LHCN-M2 (cell line): ENCODE data around the gene TNFRSF1B. TPM values are rescaled to one million over a fixed set of nuclear protein-coding genes. Genes with fewer than 3 reads are reported as not detected.
"Not testable (repeated sequence)": the region's sequence is repeated elsewhere in the genome, so short reads cannot be mapped to it uniquely, and the experiment has no call there.

Experiments
- DNase-seq: peaks from one replicate; pipeline ENCODE4 v3.0.0-alpha.2; 2012; ENCODE audit warnings: low read depth
- total RNA-seq: library from RNA; depleted of rRNA; stranded (reverse); fragments of >200 nt; gene quantifications from 2 replicates; pipeline ENCODE4 v1.2.3, GENCODE V29; 2014

The TNFRSF1B gene
- total RNA-seq, 1 experiment from 2014 or later: 1.3 TPM

- no peak for DNase-seq
Measured at GRCh38 chr1:12215118-12215961, 48.5 kb downstream of the TNFRSF1B start.

DNA sequence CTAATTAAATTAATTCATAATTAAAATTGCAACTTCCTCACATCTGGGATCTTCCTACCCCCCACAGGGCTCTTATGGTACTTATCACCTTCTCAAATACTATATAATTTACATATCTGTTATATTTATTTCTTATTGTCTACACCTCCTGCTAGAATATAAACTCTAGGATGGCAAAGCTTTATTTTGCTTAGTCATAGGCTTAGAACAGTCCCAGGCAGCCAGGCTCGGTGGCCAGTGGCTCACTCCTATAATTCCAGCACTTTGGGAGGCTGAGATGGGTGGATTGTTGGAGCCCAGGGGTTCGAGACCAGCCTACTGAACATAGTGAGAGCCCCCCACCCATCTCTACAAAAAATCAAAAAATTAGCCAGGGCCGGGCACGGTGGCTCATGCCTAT is 53.0 kb downstream of the TNFRSF1B start:
- no peak for DNase-seq

DNA sequence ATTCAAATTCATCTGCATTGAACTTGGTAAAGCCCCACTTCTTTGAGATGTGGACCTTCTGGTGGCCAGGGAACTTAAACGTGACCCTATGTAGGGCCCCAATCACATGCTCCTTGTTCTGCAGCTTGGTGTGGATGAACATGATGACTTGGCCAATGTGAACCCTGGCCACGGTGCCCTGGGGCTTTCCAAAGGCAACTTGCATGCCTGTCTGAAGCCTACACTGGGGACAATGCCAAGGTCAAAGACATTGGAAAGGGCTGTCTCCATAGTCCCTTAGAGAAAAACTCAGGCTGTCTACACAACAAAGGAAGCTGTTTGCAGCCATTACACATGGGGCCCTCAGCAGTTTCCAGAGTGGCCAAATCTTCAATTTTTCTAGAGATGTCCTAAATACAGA is 54.1 kb downstream of the TNFRSF1B start:
- no peak for DNase-seq

DNA sequence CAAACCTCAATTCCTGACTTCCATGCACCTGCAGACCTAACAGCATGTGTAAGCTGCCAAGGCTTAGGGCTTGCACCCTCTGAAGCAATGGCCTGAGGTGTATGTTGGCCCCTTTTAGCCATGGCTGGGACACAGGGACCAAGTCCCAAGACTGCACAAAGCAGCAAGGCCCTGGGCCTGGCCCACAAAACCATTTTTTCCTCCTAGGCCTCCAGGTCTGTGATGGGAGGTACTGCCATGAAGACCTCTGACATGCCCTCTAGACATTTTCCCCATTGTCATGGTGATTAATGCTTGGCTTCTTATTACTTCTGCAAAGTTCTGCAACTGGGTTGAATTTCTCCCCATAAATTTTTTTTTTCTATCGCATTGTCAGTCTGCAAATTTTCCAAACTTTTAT is 55.9 kb downstream of the TNFRSF1B start:
- not testable (repeated sequence) for DNase-seq

- not testable (repeated sequence) for DNase-seq
Measured at GRCh38 chr1:12224092-12224491, 57.3 kb downstream of the TNFRSF1B start.

DNA sequence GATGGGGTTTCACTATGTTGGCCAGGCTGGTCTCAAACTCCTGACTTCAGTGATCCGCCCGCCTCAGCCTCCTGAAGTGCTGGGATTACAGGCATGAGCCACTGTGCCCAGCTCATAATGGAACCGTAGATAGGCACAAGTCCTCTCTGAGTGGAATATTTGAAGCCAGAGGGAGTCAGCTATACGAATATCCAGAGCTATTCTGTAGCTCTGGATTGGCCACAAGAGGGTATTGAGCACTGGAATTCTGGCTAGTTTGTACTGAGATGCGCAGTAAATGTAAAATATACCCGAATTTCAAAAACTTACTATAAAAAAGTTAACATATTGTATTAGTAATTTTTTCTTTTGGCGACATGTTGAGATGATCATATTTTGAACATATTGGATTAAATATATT is 62.2 kb downstream of the TNFRSF1B start:
- DNase-seq: no peak

DNA sequence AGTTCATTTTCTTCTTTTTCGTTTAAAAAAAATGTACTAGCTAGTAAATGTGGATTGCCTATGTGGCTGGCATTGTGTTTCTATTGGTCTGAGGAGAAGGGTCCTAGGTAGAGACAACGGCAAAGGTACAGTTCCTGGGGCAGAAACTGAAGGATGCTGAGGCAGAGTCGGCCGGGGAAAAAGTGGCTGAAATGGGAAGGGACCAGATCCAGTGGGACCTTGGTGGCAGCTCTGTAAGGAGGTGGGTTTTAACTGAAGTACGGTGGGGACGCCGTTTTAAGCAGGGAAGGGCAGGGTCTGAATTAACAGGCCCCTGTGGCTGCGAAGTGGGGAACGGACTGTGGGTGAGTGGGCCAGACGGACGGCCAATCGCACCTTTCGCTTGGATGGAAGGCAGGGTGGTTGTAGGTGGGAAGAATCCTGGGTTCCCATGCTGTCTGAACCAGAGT is 62.6 kb downstream of the TNFRSF1B start:
- no peak for DNase-seq

DNA sequence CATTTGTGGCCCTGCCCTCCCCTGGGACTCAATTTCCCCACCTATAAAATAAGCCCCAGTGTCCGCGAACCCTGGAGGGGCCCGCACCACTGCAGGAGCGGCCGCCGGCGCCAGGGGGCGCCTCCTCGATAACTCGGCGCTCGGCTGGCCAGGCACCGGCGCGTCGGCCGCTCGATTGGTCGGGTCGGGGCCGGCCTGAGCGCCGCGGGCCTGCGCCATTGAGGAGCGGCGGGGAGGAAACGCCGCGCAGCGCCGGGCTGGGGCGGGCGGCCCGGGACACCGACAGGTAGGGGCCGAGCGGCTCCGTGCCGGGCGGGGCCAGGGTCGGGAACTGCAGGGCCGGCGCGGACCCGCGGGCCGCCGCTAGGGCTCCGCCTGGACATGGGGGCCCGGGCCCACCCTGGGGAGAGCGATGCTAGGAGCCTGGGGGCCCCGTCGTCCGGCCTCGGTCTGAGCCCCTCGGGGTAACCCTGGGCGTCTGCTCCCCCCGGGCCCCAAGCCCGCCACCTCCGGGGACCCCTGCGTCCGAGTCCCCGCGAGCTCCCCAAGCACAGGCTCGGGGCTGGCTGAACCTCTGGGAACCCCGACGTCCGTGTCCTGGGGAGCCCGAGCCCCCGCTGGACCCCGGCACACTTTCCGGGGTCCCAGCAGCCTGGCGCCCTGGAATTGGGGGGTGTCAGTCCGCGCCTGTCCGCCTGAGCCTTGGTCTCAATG is 63.2 kb downstream of the TNFRSF1B start, which contains the start of gene VPS13D:
VPS13D (plus strand) TSS at position 196 of the 714 bp plus-strand sequence. CDS start 4,237 bp downstream, outside the sequence.
- DNase-seq: peak; percentile 63

GRCh38 chr1:12230549-12231275 is 63.9 kb downstream of the TNFRSF1B start:
- DNase-seq: peak; percentile 19

DNA sequence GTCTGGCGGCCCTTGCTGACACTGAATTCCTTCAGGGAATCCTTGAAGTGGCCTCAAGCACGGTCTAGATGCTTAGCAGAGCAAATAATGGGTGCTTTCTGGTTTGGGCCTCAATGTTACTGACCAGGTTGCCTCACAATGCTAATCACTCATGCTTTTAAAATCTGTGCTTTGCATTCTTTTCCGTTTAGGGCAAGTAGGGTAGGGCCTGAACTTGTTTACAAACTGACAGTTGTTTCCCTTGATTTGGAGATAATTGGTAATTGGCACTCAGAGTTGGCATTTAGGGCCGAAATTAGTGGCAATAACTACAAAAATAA is 64.4 kb downstream of the TNFRSF1B start:
- DNase-seq: no peak

GRCh38 chr1:12232221-12232620 is 65.4 kb downstream of the TNFRSF1B start:
- DNase-seq: no peak

DNA sequence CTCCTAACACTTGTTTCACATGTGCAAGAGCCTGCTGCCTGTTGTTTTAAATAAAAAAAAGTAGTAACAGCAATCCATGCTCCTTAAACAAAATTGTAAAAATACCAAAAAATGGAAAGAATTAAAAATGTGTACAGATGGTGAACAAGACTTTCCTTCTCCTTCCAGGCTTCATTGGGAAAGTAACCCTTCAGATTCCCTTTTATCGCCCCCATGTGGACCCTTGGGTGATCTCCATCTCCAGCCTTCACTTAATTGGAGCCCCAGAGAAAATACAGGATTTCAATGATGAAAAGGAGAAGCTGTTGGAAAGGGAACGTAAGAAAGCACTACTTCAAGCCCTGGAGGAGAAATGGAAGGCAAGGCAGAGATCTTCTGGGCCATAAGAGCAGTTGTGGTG is 77.3 kb downstream of the TNFRSF1B start:
- DNase-seq: peak; percentile 19

- no peak for DNase-seq
Measured at GRCh38 chr1:12244585-12244984, 77.8 kb downstream of the TNFRSF1B start.

- no peak for DNase-seq
Measured at GRCh38 chr1:12245116-12245515, 78.3 kb downstream of the TNFRSF1B start.

GRCh38 chr1:12245733-12246132 is 78.9 kb downstream of the TNFRSF1B start:
- DNase-seq: no peak

GRCh38 chr1:12246584-12246983 is 79.8 kb downstream of the TNFRSF1B start:
- DNase-seq: no peak

DNA sequence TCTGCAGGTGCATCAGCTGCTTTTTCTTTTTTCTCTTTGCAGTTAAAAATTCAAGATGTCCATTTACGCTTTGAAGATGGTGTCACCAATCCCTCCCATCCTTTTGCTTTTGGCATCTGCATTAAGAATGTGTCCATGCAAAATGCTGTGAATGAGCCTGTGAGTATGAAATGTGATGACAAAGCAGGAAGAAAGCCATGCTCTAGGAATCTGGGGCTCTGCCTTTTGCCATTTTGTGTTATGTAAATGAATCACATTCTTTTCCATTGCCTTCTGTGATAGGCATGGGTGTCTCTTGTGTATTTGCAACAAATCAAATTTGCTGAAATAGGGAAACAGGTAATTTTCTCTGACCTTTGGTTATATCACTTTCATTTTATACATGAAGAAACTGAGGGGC is 82.4 kb downstream of the TNFRSF1B start:
- no peak for DNase-seq

DNA sequence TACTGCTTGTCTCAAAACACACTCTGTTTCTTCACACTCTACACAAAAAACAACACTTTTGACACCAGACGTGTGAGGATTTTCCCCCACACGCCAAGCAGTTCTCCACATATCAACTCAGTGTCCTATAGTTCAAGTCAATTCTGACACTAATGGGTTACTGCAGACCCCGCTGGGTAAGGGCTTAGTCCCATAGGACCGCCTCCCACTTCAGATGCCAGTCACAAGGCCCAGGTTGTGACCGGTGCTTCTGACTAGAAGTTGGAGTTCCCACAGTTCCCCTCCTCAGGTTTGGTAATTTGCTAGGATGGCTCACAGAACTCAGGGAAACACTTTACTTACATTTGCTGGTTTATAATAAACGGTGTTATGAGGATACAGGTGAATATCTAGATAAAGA is 83.0 kb downstream of the TNFRSF1B start:
- DNase-seq: no peak

GRCh38 chr1:12251442-12251841 is 84.7 kb downstream of the TNFRSF1B start:
- DNase-seq: no peak

DNA sequence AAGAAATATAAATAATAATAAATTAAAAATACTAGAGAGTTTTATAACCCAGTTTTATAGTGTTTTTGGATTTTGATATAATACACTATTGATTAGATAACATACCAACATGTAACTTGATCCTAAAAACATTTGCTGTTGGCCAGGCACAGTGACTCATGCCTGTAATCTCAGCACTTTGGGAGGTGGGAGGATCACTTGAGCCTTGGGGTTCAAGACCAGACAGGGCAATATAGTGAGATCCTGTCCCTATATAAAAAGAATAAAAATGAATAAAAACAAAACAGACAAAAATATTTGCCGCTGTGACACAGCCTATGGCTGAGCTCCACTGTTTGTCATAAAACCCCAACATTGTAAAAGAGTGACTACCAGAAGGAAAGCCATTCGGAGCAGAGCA is 89.1 kb downstream of the TNFRSF1B start:
- DNase-seq: no peak

DNA sequence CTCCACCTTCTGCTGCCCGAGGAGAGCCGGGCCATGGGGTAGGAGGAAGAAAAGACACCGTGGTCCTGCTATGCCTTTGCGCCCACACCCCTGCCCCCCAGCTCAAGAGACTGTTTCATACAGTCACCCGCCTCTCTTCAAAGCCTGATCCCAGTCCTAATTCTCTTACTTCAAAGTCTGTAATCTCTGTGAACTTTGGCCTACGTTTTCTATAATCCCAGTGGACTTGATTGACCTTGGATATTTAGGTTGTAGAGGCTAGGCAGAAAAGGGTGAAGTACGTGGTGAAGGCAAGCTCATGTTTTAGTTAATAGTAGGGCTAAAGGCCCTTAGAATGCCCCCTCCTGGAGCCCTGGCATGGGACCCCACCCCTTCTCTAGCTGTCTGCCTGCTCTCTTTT is 91.5 kb downstream of the TNFRSF1B start:
- no peak for DNase-seq
